ENCODE data around the gene TTC31. TPM values are rescaled to one million over a fixed set of nuclear protein-coding genes. Genes with fewer than 3 reads are reported as not detected.
A peak's percentile ranks its signal among the peaks of the same experiment; 100 is the strongest.

TTC31 gene
- total RNA-seq, 1 donor from 2014 or later, result 5.0 TPM

DNA sequence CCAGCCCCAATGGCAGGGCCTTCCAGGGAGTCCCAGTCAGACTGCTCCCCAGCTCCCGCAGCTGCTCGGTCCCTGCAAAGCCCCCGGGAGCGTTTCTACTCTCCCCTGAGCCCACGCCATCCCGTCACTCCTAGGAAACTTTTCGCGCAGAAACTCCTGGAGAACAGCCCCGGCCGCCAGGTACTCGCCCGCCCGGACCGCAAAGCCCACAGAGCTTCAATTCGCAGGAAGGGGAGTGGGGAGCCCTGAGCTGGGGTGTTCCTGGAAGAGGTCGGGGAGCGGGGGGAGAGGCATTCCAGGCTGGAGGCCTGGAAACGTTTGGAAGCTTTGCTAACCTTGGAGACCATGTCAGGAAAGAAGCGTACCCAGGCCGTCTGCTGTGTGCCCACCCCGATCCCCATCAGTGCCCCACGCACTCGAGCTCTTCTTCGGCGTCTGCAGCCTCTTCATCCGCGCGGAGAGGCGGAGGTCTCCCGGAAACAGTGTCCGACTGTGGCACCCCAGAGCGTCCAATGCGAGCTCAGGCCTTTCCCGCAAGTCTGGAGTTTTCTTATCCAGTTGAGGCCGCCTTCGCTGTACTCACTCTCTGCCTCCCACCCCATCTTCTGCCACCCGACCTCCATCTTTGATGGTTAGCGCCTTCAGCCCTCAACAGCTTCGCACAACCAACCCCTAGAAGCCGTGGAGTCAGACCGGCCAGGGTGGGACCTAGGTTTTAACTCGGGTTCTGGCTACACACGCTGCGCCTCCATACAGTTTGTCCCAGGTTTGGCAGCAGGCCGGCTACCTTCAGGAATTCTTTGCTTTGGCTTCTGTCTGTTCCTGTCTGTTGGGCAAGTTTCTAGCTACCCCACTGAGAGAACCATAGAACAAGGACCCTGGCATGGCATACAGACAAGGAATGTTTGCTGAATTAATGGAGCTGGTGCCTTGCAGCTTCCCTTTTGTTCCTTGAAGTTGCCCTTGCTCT is 20.9 kb downstream of the TTC31 start:
- DNase-seq (ENCODE audit: low read depth in 2 of 2), result no peak

DNA sequence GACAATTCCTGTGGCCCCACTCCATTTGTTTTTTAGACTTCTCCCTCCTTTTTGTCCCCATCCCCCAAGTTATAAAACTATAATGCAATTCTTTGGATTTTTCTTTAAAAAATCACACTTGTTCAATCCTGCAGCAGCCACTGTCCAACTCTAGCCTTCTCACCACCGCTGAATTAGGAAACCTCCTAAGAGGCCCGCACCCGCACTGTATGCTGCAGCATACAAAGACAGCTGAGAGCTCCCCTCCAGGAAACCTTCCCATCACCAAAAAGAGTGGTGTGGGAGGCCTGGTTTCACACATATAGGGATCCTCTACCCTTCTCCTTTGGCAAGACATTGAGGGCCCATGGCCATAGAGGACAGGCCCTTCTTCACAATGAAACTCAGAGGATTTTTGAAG is 21.7 kb downstream of the TTC31 start:
- no peak for DNase-seq (ENCODE audit: low read depth in 2 of 2)

DNA sequence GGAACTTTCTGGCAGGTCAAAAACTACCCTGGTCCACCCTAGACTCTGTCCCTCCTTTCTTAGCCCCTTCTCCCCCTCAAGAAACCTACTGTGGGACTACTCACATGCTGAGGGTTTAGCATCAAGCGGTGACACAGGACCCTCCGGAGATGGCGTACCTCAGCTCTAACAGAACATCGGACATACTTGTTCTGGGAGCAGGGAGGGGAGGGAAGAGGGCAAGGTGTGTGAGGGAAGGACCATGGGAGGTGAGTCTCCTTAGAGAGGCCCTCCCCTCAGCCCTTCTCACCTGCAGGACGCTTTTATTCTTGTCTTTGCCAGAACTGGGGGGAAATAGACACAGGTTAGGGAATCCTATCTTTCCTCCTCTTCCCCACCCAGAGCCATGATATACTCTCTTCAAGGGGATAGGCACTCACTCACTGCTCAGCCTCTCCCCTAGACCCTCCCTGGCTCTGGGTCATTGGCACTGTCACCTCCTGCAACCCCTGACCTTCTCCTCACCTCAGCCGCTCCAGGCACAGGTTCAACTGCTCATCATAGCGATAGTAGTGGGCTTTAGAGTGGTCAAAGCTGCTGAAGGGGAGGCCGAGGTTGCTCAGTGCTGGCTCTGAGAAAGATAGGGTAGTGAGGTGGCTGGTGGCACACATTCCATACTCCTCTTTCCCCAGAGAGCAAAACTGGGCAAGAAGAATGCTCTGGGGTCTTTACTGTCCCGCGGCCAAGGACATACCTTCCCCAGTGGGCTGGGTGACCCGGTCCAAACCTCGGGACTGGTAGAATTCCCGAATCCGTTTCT is 22.8 kb downstream of the TTC31 start:
- DNase-seq (ENCODE audit: low read depth in 2 of 2), result no peak

DNA sequence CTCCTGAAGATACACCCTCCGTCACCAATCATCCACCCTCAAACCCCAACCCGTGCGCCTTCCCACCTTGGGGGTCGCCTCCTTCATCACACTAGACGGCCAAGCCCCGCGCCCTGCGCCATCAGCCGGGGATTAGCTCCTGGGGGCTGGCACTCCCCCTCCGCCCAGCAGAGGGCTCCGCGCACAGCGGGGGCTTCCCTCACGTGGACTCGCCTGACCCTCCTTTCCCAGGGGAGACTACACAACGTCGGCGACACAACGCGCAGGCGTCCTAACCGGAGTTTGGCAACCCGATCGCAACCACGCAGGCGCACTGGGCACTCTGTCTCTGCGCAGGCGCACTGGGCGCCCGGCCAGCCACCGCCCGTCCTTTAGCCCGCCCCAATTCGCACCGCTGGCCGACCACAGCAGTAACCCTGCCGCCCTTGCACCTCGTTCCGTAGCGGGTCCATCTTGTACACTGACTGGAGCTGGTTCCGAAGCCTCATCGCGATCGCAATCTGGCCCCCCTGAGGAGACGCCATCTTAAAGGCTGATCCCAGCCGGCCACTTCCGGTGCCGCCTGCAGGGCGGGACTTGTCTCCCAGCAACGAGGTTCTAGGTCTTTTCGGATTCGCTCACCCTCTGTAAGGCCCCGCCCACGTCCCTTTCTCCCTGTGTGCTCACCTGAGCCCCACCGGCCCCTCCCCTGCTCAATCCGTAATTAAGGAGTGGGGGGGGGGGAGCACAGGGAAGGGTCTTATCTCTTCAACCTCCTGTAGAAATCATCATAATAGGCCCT is 24.5 kb downstream of the TTC31 start, which contains the start of gene PCGF1:
Gene PCGF1, minus strand, starts transcription at position 551 of the 781 bp plus-strand sequence. Its CDS starts 27 bp downstream, at position 524.
- peak; percentile 97 to 98 for DNase-seq (ENCODE audit: low read depth in 2 of 2)

DNA sequence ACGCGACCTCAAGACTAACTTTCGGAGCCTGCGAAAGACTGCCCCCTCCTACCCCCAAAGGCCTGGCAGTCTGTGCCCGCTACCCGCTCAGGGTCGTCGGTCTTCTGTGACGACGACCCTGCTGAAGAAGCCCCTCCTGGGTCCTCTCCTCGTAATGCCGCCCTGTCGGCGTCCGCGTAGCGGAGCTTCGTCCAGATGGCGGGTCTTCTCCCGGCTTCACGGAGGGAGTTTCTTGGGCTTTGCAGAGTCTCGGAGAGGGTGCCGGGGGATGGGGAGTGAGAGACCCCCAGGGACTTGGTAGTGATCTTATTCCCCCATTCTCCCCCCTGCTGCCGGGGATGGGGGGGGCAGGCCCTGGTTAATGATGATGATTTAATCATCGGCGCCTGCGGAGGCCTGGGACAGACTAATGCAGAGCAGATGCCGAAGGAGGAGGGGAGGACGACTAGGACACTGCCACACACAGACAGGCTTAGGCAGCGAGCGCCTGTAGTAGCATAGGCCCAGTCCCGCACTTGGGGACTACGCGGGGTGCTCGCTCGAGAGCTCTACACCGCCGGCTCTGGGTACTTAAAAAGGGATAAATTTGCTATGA is 25.1 kb downstream of the TTC31 start:
- peak in 1 of 2 donors; percentile 24 for DNase-seq (ENCODE audit: low read depth in 2 of 2)

DNA sequence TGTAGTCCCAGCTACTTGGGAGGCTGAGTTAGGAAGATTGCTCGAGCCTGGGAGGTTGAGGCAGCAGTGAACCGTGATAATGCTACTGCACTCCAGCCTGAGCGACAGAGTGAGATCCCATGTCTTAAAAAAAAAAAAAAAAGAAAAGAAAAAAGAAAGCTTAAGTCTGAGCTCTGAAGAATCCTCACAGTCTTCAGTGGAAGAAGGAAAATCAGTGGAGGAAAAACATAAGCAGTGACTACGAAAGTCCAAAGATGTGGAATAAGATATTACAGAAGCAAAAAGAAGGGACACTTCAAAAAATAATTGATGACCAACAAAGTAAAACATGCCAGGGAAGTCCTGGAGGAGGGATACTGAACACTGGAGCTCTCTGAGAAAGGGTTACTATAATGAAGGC is 27.4 kb downstream of the TTC31 start:
- no peak for DNase-seq (ENCODE audit: low read depth in 2 of 2)

- DNase-seq (ENCODE audit: low read depth in 2 of 2), result no peak
These were observed 28.5 kb downstream of the TTC31 start for GRCh38 chr2:74511104-74511989.

DNA sequence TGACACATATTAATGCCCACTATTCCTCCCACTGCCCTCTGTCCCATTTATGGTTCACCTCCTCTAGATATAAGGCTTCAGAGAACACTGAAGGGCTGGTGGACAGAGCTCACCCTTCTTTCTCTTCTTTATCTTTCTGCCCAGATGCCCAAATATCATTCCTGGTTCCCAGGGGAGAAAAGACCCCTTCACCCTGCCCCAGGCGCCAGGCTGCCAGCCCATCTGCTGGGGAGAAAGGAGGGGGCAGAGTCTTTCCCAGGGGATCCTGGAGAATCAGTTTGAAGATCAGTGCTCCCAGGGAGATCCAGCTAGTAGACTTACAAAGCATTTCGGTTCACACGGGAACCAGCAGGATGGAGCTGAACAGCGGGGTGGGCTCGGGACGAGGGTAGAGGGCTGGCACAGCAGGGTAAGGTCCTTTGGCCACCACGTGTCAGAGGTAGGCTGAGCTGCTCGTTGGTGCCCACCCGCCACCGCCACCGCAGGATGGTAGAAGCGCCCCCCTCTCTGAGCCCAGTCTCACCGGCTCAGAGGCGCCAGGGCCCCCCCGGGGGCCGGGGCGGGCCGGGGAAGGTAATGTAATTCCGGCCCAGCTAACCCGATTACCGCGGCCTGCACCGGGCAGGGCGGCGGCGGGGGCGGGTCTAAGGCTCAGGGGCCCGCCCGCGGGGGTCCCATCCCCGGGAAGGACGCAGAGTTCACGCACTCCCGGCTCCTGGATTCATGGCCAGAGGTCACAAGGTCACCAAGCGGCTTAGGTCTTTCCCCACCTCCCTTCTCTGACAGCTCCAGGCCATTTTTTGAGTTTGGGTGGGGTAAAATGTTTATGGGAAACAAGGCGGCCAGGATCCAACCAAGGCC is 30.1 kb downstream of the TTC31 start:
- no peak for DNase-seq (ENCODE audit: low read depth in 2 of 2)

GRCh38 chr2:74513605-74514367 is 30.9 kb downstream of the TTC31 start:
- no peak for DNase-seq (ENCODE audit: low read depth in 2 of 2)

DNA sequence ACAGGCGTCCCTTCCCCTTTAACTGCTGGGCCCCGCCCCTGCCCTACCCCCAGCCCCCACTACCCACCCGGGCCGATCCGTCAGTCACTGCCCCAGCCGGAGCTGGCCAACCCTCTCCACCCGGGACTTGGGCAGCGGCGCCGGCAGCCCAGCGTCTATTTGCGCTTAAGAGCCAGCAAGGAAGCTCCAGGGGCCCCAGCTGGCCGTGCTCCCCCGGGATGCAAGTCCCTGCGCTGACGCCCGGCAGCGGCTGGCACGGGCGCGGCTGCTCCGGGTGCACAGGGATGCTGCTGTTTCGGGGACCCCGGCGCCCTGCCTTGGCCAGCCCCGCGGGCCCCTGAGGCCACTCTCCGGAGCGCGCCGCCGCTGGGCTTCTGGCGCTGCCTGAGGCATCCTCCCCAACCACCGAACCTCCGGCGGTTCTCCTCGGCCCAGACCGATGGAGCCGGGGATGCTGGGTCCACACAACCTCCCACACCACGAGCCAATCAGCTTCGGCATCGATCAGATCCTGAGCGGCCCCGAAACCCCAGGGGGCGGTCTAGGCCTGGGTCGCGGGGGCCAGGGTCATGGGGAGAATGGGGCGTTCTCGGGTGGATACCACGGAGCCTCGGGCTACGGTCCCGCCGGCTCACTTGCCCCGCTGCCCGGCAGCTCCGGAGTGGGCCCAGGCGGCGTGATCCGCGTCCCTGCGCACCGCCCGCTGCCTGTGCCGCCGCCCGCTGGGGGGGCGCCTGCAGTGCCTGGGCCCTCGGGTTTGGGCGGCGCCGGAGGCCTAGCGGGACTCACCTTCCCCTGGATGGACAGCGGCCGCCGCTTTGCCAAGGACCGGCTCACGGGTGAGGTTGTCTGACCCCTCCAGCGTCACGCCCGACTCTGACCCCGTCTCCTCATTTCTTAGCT is 31.7 kb downstream of the TTC31 start, which contains the start of gene TLX2:
Gene TLX2, plus strand, starts transcription at position 83 of the 903 bp plus-strand sequence. Its CDS starts 357 bp downstream, at position 440.
- DNase-seq (ENCODE audit: low read depth in 2 of 2), result no peak

DNA sequence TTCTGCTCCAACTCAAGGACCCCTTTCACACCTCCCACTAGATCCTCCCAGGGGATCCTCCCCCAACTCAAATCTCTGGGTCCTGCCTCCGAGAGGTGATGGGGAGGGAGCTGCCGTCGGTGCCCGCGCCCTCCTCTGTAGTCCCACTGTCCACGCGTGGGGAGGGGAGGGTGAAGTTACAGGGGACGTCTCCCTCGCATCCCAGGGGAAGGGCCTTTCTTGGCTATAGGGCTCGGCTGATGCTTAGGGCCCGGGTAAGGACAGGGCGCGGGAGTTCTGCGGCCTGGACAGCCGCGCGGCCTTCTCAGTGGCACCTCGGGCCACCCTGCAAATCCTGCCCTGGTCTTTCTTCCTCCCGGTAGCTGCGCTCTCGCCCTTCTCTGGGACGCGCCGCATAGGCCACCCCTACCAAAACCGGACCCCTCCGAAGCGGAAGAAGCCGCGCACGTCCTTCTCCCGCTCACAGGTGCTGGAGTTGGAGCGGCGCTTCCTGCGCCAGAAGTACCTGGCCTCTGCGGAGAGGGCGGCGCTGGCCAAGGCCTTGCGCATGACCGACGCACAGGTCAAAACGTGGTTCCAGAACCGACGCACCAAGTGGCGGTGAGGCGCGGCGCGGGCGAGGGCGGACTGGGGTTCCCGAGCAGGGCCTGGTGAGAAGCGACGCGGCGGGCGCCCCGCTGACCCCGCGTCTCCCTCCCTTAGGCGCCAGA is 32.5 kb downstream of the TTC31 start:
- no peak for DNase-seq (ENCODE audit: low read depth in 2 of 2)

- peak; percentile 53 to 76 for DNase-seq (ENCODE audit: low read depth in 2 of 2)
These were observed 33.2 kb downstream of the TTC31 start for GRCh38 chr2:74515981-74516633.

DNA sequence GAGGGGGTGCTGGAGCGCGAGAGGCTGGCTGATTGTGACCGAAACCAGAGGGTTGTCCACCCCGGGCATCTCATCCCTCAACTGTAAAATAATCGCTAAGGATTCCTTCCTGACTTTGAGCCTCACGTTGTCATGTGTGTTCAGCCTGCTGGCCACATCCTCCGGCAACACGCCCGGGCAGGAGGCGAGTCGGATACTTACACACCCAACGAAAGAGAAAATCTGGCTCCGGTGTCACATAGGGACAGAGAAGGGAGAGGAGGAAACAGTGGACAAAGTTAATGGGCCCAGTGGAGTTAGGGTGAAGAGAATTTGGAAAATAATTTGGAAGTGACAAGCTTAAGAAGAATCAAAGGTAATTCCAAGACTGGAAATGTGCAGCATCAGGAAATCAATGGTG is 33.8 kb downstream of the TTC31 start:
- no peak for DNase-seq (ENCODE audit: low read depth in 2 of 2)

DNA sequence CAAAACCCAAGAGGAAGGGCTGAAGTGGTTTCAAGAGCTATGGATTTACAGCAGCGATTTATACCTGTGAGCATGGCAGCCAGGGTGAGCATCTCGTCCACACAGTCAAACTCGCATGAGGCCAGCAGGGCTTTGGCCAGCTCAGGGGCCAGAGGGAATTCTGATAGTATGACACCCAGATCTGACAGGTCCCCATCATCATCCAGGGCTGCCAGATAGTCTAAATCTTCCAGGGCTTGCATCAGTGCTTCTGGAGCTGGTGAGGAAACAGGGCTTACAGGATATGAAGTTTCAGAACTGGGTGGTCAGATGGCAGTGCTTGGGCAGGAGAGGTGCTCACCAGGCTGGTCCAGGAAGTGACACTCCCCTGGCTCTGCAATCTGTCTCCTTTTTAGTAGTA is 39.6 kb downstream of the TTC31 start:
- no peak for DNase-seq (ENCODE audit: low read depth in 2 of 2)

GRCh38 chr2:74524005-74524404 is 41.1 kb downstream of the TTC31 start:
- no peak for DNase-seq (ENCODE audit: low read depth in 2 of 2)
